ENCODE results near the gene EFHC1. TPM values are rescaled to one million over a fixed set of nuclear protein-coding genes. Genes with fewer than 3 reads are reported as not detected.

EFHC1 gene
- total RNA-seq, 1 donor from 2014 or later, result 43.7 TPM

- H3K27me3 Mint-ChIP-seq (ENCODE audit: low read depth), result no peaks in the 10 kb centered on the region
- H3K9me3 Mint-ChIP-seq, result no peaks in the 10 kb centered on the region
- peaks cover 34% of the 10 kb centered on the region for H3K4me1 Mint-ChIP-seq
- H3K36me3 Mint-ChIP-seq (ENCODE audit: low read depth), result no peaks in the 10 kb centered on the region
- TF ChIP-seq CTCF (conservative IDR thresholded peaks at IDR 0.05), result no peak
- peak overlapping the region; percentile 1 for H3K27ac Mint-ChIP-seq (ENCODE audit: unreplicated experiment)
- DNase-seq (ENCODE audit: low read depth, low spot score), result no peak
- H3K4me3 Mint-ChIP-seq, result no peak overlapping the region
Observed at GRCh38 chr6:52540286-52540902, 120.3 kb downstream of the EFHC1 start.

DNA sequence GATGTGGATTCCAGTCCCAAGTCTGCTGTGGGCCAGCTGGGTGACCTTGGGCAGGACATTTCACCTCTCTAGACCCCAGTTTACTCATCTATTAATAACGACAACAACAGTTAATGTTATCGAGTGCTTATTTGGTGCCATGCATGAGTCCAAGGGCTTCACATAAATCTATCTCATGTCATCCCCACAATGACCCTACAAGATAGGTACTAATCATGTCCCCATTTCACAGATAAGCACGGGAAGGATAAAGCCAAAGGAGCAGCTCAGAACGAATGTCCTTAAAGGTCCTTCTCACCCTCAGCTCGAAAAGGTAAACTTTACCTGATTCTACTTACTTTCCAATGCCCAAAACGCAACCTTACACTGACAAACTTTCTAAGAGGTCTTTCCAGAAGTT, 121.0 kb downstream of the EFHC1 start:
- Mint-ChIP-seq H3K27ac (ENCODE audit: unreplicated experiment) (no peak overlapping the region), H3K9me3 (no peaks in the 10 kb centered on the region), H3K36me3 (ENCODE audit: low read depth) (no peaks in the 10 kb centered on the region), H3K4me1 (peaks cover 35% of the 10 kb centered on the region), H3K27me3 (ENCODE audit: low read depth) (no peaks in the 10 kb centered on the region), H3K4me3 (no peak overlapping the region)
- DNase-seq (ENCODE audit: low read depth, low spot score), result no peak
- no peak for TF ChIP-seq CTCF (conservative IDR thresholded peaks at IDR 0.05)

- Mint-ChIP-seq H3K4me3 (no peak overlapping the region), H3K27ac (ENCODE audit: unreplicated experiment) (no peak overlapping the region), H3K36me3 (ENCODE audit: low read depth) (no peaks in the 10 kb centered on the region), H3K4me1 (peaks cover 49% of the 10 kb centered on the region), H3K9me3 (no peaks in the 10 kb centered on the region), H3K27me3 (ENCODE audit: low read depth) (no peaks in the 10 kb centered on the region)
- TF ChIP-seq CTCF (conservative IDR thresholded peaks at IDR 0.05), result no peak
- no peak for DNase-seq (ENCODE audit: low read depth, low spot score)
Observed at GRCh38 chr6:52543262-52543661, 123.1 kb downstream of the EFHC1 start.

DNA sequence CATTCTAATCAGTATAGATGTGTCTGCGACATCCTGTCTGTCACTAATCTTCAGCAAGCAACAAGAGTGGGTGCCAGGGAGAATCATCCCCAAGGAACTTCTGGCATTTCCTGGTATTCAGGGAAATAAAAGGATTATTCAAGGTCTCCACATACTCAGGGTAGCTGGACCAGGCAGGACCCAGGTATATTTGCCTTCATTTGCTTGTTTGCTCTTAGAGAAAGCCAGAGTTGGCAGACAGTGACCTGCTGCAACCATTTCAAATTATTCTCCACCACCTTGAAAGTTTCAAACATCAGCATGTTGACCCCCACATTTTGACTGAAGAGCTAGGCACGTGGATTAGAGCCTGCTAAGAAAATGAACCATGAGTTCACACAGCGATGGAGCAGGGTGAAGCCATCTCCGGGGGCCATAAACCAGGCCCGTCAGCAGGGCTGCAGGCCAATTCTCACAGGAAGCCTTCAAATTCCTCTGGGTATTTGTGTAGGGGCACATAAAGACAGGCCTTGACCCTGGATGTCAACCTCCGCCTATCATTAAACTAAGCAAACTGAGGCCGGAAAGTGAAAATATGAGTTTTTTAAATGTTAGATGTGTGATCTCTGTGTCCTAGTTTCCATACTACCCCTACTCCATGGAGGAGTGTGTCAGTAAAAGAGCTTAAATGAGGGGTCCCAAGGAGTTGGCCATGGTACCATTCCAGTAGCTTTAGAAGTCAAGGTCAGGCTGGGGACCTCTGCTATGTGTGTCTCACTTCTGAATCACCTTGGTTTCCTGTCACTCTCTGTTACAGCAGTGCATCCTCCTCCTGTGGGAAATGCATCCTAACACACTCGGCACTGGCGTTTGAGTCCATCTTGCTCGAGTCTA, 123.8 kb downstream of the EFHC1 start:
- Mint-ChIP-seq H3K36me3 (ENCODE audit: low read depth) (no peaks in the 10 kb centered on the region), H3K4me1 (peaks cover 52% of the 10 kb centered on the region), H3K4me3 (no peak overlapping the region), H3K9me3 (no peaks in the 10 kb centered on the region), H3K27ac (ENCODE audit: unreplicated experiment) (peak overlapping the region; percentile 48), H3K27me3 (ENCODE audit: low read depth) (no peaks in the 10 kb centered on the region)
- no peak for DNase-seq (ENCODE audit: low read depth, low spot score)
- TF ChIP-seq CTCF (conservative IDR thresholded peaks at IDR 0.05), result no peak

DNA sequence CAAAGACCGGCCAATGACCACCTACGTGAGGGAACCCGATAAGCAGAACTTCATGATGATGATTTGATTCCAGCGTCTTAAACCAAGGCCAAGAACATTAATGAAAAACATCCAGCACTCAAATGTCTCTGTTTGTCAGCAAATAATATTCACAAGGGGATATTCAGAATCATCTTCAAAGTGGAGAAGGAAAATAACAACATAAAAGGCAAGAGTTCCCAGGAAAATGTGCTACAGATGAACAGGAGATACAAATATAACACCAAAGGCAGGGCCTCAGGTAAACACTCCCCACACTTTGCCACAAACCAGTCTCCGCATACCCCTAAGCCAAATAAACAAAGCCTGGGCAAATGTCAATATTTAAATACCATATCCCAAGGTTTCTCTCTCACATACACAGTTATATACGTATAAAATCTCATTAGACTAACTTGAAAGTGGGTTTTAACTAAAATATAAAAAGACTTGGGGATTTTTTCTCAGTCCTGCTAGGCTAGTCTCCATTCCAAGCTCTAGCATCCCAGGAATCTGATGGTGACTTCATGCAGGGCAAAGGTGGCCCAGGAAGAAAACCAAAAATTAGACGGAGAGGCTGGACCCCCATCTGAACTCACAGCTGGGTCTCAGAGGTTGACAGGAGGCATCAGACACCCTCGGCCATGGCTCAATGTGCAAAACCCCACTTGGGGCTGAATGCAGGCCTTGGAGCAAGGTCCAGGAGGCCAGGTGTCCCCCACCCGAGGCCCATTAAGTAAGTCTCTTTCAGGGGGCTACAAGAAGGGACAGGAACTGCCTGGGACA, 124.7 kb downstream of the EFHC1 start:
- Mint-ChIP-seq H3K27ac (ENCODE audit: unreplicated experiment) (peak overlapping the region; percentile 69), H3K9me3 (no peaks in the 10 kb centered on the region), H3K4me1 (peaks cover 59% of the 10 kb centered on the region), H3K27me3 (ENCODE audit: low read depth) (no peaks in the 10 kb centered on the region), H3K4me3 (no peak overlapping the region), H3K36me3 (ENCODE audit: low read depth) (no peaks in the 10 kb centered on the region)
- DNase-seq (ENCODE audit: low read depth, low spot score), result no peak
- TF ChIP-seq CTCF (conservative IDR thresholded peaks at IDR 0.05), result no peak
